AG10803 (cell line): ENCODE data around the gene ZNF532.

Experiments
- DNase-seq: peaks from one replicate; pipeline ENCODE4 v3.0.0; 2010; ENCODE audit warnings: low read depth
- H3K4me3 ChIP-seq: 2 replicates; pipeline ENCODE4 v1.5.1; 2011; ENCODE audit warnings: mild to moderate bottlenecking, low read length, control low read depth
- TF ChIP-seq, protein P1 (sequence below): conservative IDR thresholded peaks from 2 replicates; pipeline ENCODE4 v1.5.1; 2011; ENCODE audit warnings: mild to moderate bottlenecking, low read length, control low read depth, inconsistent platforms

ZNF532 gene

DNA sequence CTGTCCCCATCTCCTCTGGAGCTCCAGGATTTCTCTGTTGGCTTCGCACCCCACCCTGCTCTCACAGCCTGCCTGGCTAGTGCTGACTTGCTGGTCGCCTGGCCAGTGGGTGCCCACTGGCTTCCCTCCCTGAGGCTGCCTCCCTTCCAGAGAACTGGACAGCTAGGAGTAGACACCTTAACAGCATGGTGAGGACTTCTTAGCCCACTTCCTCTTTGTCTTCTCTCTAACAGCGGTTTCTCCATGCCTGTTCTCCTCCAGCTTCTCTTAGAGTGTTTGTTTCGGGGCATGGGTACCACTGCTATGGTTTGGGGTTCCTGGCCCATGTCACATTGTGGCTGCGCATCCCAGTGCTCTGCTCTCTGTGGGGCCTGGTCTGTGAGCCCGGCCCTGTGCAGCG is 37.1 kb downstream of the ZNF532 start:
- TF ChIP-seq, protein P1, sequence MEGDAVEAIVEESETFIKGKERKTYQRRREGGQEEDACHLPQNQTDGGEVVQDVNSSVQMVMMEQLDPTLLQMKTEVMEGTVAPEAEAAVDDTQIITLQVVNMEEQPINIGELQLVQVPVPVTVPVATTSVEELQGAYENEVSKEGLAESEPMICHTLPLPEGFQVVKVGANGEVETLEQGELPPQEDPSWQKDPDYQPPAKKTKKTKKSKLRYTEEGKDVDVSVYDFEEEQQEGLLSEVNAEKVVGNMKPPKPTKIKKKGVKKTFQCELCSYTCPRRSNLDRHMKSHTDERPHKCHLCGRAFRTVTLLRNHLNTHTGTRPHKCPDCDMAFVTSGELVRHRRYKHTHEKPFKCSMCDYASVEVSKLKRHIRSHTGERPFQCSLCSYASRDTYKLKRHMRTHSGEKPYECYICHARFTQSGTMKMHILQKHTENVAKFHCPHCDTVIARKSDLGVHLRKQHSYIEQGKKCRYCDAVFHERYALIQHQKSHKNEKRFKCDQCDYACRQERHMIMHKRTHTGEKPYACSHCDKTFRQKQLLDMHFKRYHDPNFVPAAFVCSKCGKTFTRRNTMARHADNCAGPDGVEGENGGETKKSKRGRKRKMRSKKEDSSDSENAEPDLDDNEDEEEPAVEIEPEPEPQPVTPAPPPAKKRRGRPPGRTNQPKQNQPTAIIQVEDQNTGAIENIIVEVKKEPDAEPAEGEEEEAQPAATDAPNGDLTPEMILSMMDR = no peak
- DNase-seq = no peak
- no peak overlapping the region for H3K4me3 ChIP-seq

GRCh38 chr18:58902961-58903360 is 38.3 kb downstream of the ZNF532 start:
- TF ChIP-seq, protein P1 = no peak
- H3K4me3 ChIP-seq = no peak overlapping the region
- DNase-seq = no peak

DNA sequence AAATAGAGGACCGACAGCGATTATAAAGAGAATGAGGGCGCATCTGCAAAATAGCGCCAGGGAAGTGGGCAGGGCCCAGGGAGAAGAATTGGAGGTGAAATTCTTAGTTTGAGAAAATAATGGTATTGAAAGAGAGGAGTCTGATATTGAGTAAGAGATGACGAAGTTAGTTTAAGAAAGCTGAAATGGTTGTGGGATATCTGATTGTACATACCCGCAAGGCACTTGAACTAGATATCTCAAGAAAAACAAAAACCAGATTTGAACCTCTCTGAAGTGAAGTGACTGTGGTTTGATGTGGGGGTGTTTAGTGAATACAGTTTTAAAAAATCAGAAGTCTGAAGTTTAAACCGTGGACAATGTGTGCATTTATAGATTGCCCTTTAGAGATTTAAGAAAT is 38.9 kb downstream of the ZNF532 start:
- TF ChIP-seq, protein P1 = no peak
- DNase-seq = no peak
- H3K4me3 ChIP-seq = no peak overlapping the region

GRCh38 chr18:58905777-58906428 is 41.2 kb downstream of the ZNF532 start:
- TF ChIP-seq, protein P1 = no peak
- H3K4me3 ChIP-seq = no peak overlapping the region
- DNase-seq = no peak

DNA sequence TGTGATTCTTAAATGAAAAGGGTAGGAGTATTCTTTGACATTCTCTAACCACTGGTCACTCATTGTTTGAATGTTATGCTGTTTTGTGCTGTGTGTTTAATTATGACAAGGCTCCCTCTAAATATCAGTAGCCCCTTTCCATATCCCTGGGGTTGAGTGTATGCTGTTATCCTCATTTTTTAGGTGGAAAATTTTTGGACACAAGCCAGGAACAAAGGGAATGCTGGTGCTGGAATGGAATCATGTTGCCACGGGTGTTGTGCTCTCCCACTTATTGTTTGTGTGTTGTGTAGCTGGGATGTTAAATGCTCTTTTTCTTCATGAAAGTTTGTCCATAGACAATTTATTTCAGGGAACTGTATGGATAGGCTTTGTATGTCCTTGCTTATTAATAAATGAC is 43.3 kb downstream of the ZNF532 start:
- no peak for DNase-seq
- TF ChIP-seq, protein P1 = no peak
- no peak overlapping the region for H3K4me3 ChIP-seq

DNA sequence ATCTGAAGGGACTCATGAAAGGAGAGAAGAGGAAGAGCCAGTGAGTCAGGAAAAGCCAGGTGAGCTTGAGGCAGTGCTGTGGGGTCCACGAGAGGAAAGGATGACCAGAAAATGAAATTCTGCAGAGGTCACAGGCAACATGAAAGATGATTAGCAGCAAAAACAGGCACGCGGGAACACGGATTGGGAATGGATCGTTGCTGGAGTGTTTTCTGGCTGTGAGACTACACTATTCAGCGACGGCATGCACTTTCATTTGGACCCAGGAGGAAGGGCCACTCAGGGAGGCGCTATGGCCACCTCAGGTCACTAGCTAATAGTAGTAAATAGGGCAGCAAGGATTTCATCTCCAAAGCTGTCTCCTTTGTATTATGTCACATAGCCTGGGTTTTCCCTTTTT is 44.8 kb downstream of the ZNF532 start:
- H3K4me3 ChIP-seq = no peak overlapping the region
- no peak for DNase-seq
- TF ChIP-seq, protein P1 = no peak

DNA sequence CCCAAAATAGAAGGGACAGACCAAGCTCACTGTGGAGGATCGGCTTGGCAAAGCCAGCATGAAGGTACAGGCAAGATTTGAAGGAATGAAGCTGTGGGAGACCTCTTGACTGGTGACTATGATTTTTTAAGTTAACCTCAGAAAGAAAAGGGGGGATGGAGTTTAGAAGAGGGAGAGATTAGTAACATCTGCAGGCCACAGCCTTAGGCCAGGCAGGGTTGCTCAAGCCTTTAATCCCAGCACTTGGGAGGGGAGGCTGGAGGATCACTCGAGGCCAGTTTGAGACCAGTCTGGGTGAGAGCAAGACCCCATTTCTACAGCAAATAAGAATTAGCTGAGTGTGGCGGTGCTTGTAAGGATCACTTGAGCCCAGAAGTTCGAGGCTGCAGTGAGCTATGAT is 46.6 kb downstream of the ZNF532 start:
- DNase-seq = peak; percentile 41
- TF ChIP-seq, protein P1 = no peak
- H3K4me3 ChIP-seq = no peak overlapping the region
